IMR-90 (cell line): ENCODE measurements around the gene NAA50.

Source experiments
- MXI1 ChIP-seq: IDR thresholded peaks from 2 replicates; pipeline ENCODE4 v1.6.1; 2012; ENCODE audit warnings: low read depth, mild to moderate bottlenecking, low read length, moderate library complexity, borderline replicate concordance
- POLR2A ChIP-seq: IDR thresholded peaks from 2 replicates; pipeline ENCODE4 v1.6.1; 2012; ENCODE audit warnings: mild to moderate bottlenecking, low read depth, low read length
- RFX5 ChIP-seq: IDR thresholded peaks from 2 replicates; pipeline ENCODE4 v1.8.0; 2012; ENCODE audit warnings: low read depth, mild to moderate bottlenecking, low read length, moderate library complexity
- SMC3 ChIP-seq: fragments of 150-350 bp; IDR thresholded peaks from 2 replicates; pipeline ENCODE4 v1.6.1; 2016; ENCODE audit warnings: low read depth, mild to moderate bottlenecking, antibody characterized with exemption, low read length, moderate library complexity
- TF ChIP-seq, protein P1 (sequence below): conservative IDR thresholded peaks from 2 replicates; pipeline ENCODE4 v1.5.1; 2012; ENCODE audit warnings: mild to moderate bottlenecking, low read depth, low read length, improper control_type of control experiment

DNA sequence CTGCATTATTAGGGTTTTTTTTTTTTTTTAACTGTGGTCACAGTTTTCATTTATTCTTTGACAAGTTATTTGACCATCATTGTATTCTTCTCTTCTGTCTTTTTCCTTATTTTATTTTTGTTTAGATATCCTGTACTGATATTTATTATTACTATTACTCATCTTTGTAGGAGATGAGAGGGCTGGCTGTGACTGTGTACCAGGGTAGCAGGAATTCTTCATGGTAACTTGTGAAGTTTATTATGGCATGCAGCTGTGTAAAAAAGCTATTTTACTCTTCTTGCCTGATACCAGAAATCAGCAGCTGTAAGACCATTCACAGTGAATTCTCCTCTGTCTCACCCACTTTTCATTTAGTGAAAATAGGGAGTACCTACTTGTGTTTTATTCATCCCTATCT is 45.3 kb upstream of the NAA50 start:
- TF ChIP-seq, protein P1, sequence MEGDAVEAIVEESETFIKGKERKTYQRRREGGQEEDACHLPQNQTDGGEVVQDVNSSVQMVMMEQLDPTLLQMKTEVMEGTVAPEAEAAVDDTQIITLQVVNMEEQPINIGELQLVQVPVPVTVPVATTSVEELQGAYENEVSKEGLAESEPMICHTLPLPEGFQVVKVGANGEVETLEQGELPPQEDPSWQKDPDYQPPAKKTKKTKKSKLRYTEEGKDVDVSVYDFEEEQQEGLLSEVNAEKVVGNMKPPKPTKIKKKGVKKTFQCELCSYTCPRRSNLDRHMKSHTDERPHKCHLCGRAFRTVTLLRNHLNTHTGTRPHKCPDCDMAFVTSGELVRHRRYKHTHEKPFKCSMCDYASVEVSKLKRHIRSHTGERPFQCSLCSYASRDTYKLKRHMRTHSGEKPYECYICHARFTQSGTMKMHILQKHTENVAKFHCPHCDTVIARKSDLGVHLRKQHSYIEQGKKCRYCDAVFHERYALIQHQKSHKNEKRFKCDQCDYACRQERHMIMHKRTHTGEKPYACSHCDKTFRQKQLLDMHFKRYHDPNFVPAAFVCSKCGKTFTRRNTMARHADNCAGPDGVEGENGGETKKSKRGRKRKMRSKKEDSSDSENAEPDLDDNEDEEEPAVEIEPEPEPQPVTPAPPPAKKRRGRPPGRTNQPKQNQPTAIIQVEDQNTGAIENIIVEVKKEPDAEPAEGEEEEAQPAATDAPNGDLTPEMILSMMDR = no peak
- TF ChIP-seq RFX5 (no peak), POLR2A (no peak), SMC3 (no peak), MXI1 (no peak)
